Ishikawa (cell line): Measurements from ENCODE around the gene ICA1.

ENCODE experiments used
- CEBPB ChIP-seq: IDR thresholded peaks from 2 replicates; pipeline ENCODE4 v1.6.1; 2012
- CREB1 ChIP-seq: IDR thresholded peaks from 2 replicates; pipeline ENCODE4 v1.6.1; 2012; ENCODE audit warnings: low read depth
- EGR1 ChIP-seq: IDR thresholded peaks from 2 replicates; pipeline ENCODE4 v1.6.1; 2012
- EP300 ChIP-seq: IDR thresholded peaks from 2 replicates; pipeline ENCODE4 v1.6.1; 2012; ENCODE audit warnings: borderline replicate concordance
- FOXM1 ChIP-seq: IDR thresholded peaks from 2 replicates; pipeline ENCODE4 v1.6.1; 2012; ENCODE audit warnings: low read depth, borderline replicate concordance
- NFIC ChIP-seq: IDR thresholded peaks from 2 replicates; pipeline ENCODE4 v1.6.1; 2012
- RAD21 ChIP-seq: IDR thresholded peaks from 2 replicates; pipeline ENCODE4 v1.6.1; 2012; ENCODE audit warnings: low read depth
- REST ChIP-seq: IDR thresholded peaks from 2 replicates; pipeline ENCODE4 v1.6.1; 2012; ENCODE audit warnings: low read depth, mild to moderate bottlenecking
- TAF1 ChIP-seq: IDR thresholded peaks from 2 replicates; pipeline ENCODE4 v1.6.1; 2012; ENCODE audit warnings: low read depth, mild to moderate bottlenecking
- TCF12 ChIP-seq: IDR thresholded peaks from 2 replicates; pipeline ENCODE4 v1.6.1; 2012; ENCODE audit warnings: low read depth
- TEAD4 ChIP-seq: IDR thresholded peaks from 2 replicates; pipeline ENCODE4 v1.6.1; 2012
- YY1 ChIP-seq: IDR thresholded peaks from 2 replicates; pipeline ENCODE4 v1.6.1; 2012; ENCODE audit warnings: low read depth
- ZBTB7A ChIP-seq: IDR thresholded peaks from 2 replicates; pipeline ENCODE4 v1.6.1; 2012; ENCODE audit warnings: low read depth
- TF ChIP-seq, protein P1 (sequence below): IDR thresholded peaks from 2 replicates; pipeline ENCODE4 v1.6.1; 2012
- TF ChIP-seq, protein P2 (sequence below): IDR thresholded peaks from 2 replicates; pipeline ENCODE4 v1.6.1; 2012

Gene ICA1

DNA sequence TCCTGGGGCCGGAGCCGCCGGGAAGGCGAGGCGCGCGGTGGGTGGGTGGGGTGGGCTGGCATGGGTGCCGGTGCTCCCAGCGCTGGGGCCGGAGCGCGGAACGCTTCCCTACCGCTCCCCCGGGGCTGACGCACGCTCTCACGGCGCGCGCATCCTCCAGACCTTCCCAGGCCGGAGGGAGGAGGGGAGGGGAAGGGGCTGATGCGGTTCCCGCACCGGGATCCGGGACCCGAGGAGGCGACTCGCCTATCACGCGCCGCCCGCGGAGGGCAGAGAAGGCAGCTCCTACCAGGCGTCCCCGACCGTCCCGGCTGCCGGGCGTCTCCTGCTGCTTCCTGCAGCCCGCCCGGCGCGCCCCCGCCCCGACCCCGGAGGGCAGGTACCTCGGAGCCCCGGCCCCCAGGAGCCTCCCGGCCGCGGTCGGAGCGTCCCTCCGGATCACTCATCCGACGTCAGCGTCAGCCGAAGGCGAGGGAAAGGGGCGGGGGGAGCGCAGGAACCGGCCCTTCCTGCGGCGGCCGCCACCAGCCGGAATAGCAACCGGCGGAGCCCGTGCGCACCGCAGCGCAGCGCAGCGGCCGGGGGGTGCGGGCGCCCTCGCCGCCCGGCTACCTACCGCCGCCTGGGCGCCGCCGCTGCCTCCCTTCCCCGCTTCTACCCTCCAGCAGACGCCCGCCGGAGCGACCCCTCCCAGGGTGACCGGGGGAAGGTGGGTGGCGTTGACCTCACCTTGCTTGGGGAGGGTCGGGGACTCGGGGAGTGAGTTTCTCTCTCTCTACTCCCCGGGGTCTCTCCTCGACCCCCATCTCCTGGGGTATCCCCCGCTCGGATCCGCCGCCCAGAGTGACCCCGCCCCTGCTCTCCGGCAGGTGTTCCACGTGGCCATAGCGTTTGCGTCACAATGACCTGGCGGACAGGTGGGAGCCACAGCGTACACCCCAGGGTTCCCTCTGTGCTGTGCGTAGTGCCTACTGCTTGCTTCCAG, at the start of gene ICA1:
ICA1 (minus strand) TSS at position 457 of the 985 bp plus-strand sequence. CDS start 26,241 bp downstream, outside the sequence.
- TF ChIP-seq EGR1, result no peak
- no peak for TF ChIP-seq REST
- TF ChIP-seq TEAD4, result no peak
- no peak for TF ChIP-seq RAD21
- TF ChIP-seq CEBPB, result no peak
- TF ChIP-seq, protein P1, sequence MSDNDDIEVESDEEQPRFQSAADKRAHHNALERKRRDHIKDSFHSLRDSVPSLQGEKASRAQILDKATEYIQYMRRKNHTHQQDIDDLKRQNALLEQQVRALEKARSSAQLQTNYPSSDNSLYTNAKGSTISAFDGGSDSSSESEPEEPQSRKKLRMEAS, result peak; percentile 92
- peak; percentile 56 for TF ChIP-seq CREB1
- 0 out of 2 replicates have a peak, but pooled peaks have one; percentile 11 for TF ChIP-seq YY1
- no peak for TF ChIP-seq FOXM1
- TF ChIP-seq ZBTB7A, result peak; percentile 82; the same call in 1 of the 2 replicates
- TF ChIP-seq TCF12, result 0 out of 2 replicates have a peak, but pooled peaks have one; percentile 39
- TF ChIP-seq NFIC, result no peak
- TF ChIP-seq, protein P2, sequence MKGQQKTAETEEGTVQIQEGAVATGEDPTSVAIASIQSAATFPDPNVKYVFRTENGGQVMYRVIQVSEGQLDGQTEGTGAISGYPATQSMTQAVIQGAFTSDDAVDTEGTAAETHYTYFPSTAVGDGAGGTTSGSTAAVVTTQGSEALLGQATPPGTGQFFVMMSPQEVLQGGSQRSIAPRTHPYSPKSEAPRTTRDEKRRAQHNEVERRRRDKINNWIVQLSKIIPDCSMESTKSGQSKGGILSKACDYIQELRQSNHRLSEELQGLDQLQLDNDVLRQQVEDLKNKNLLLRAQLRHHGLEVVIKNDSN, result peak; percentile 84
- no peak for TF ChIP-seq TAF1
- no peak for TF ChIP-seq EP300

DNA sequence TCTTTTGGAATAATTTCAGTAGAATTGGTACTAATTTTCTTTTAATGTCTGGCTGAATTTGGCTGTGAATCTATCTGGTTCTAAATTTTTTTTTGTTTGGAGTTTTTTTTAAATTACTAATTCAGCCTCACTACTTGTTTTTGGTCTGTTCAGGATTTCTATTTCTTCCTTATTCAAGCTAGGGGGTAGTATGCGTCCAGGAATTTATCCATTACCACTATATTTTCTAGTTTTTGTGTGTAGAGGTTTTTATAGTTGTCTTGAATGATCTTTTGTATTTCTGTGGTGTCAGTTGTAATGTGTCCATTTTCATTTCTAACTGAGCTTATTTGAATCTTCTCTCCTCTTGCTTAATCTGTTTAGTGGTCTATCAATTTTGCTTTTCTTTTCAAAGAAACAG, 48.9 kb upstream of the ICA1 start:
- TF ChIP-seq YY1 (no peak), REST (no peak), EP300 (no peak), ZBTB7A (no peak), FOXM1 (no peak), NFIC (no peak), RAD21 (no peak), TEAD4 (no peak), TCF12 (no peak), CEBPB (no peak), TAF1 (no peak), CREB1 (no peak), EGR1 (no peak)
- TF ChIP-seq, protein P2, result no peak

- no peak for TF ChIP-seq EP300
- no peak for TF ChIP-seq REST
- TF ChIP-seq TEAD4, result no peak
- TF ChIP-seq NFIC, result no peak
- TF ChIP-seq TCF12, result no peak
- TF ChIP-seq, protein P2, result no peak
- no peak for TF ChIP-seq ZBTB7A
- TF ChIP-seq RAD21, result no peak
- TF ChIP-seq CEBPB, result no peak
- TF ChIP-seq FOXM1, result no peak
- no peak for TF ChIP-seq YY1
- TF ChIP-seq CREB1, result no peak
- no peak for TF ChIP-seq EGR1
- TF ChIP-seq TAF1, result no peak
- TF ChIP-seq, protein P1, result no peak
Observed at GRCh38 chr7:8305625-8306388, 43.8 kb upstream of the ICA1 start.
